Hindlimb muscle (tissue), 1 donor: Measurements from ENCODE around the gene TEDC2. TPM values are rescaled to one million over a fixed set of nuclear protein-coding genes. Genes with fewer than 3 reads are reported as not detected.
"Not testable (repeated sequence)": the region's sequence is repeated elsewhere in the genome, so short reads cannot be mapped to it uniquely, and the experiment has no call there.

Experiments
- DNase-seq: peaks from one replicate; pipeline ENCODE4 v3.0.0-alpha.2; 2013
- polyA plus RNA-seq: library from polyadenylated mRNA; unstranded; fragments of 120-200 nt; gene quantifications from one replicate; pipeline ENCODE4 v1.2.1, GENCODE V29; 2013; ENCODE audit not compliant: insufficient read length

The TEDC2 gene
- polyA plus RNA-seq, 1 donor: 5.6 TPM

- no peak for DNase-seq
Measured at GRCh38 chr16:2438121-2438520, 21.8 kb upstream of the TEDC2 start.

GRCh38 chr16:2439598-2439997, 20.3 kb upstream of the TEDC2 start:
- DNase-seq: no peak

- not testable (repeated sequence) for DNase-seq
Measured at GRCh38 chr16:2441143-2441804, 18.6 kb upstream of the TEDC2 start.

- DNase-seq: no peak
Measured at GRCh38 chr16:2443555-2443954, 16.4 kb upstream of the TEDC2 start.

GRCh38 chr16:2447920-2448583, 11.9 kb upstream of the TEDC2 start:
- DNase-seq: no peak

GRCh38 chr16:2449118-2449517, 10.8 kb upstream of the TEDC2 start:
- DNase-seq: no peak

- no peak for DNase-seq
Measured at GRCh38 chr16:2450535-2450934, 9.4 kb upstream of the TEDC2 start.

- no peak for DNase-seq
Measured at GRCh38 chr16:2450975-2451381, 8.9 kb upstream of the TEDC2 start.

- DNase-seq: no peak
Measured at GRCh38 chr16:2451851-2452320, 8.0 kb upstream of the TEDC2 start.

- no peak for DNase-seq
Measured at GRCh38 chr16:2452650-2453049, 7.3 kb upstream of the TEDC2 start.

GRCh38 chr16:2455081-2455845, 4.6 kb upstream of the TEDC2 start:
- no peak for DNase-seq

GRCh38 chr16:2456551-2457153, 3.3 kb upstream of the TEDC2 start:
- DNase-seq: no peak

GRCh38 chr16:2457267-2457666, 2.6 kb upstream of the TEDC2 start:
- DNase-seq: no peak

- DNase-seq: no peak
Measured at GRCh38 chr16:2457946-2458345, 2.0 kb upstream of the TEDC2 start.

GRCh38 chr16:2458887-2459646, 842 bp upstream of the TEDC2 start:
- DNase-seq: no peak

GRCh38 chr16:2460391-2460713, 443 bp downstream of the TEDC2 start:
- no peak for DNase-seq

- no peak for DNase-seq
Measured at GRCh38 chr16:2460916-2461315, 1.0 kb downstream of the TEDC2 start.

- DNase-seq: no peak
Measured at GRCh38 chr16:2462031-2462866, 2.3 kb downstream of the TEDC2 start.

- DNase-seq: no peak
Measured at GRCh38 chr16:2464333-2464732, 4.4 kb downstream of the TEDC2 start.

GRCh38 chr16:2465653-2466415, 5.9 kb downstream of the TEDC2 start:
- no peak for DNase-seq
